ENCODE measurements around the gene HNRNPA1. TPM values are rescaled to one million over a fixed set of nuclear protein-coding genes. Genes with fewer than 3 reads are reported as not detected.
"Not testable (repeated sequence)": the region's sequence is repeated elsewhere in the genome, so short reads cannot be mapped to it uniquely, and the experiment has no call there.

The HNRNPA1 gene
- total RNA-seq, 4 donors from 2014 or later, result 274 to 473 (median 422) TPM

DNA sequence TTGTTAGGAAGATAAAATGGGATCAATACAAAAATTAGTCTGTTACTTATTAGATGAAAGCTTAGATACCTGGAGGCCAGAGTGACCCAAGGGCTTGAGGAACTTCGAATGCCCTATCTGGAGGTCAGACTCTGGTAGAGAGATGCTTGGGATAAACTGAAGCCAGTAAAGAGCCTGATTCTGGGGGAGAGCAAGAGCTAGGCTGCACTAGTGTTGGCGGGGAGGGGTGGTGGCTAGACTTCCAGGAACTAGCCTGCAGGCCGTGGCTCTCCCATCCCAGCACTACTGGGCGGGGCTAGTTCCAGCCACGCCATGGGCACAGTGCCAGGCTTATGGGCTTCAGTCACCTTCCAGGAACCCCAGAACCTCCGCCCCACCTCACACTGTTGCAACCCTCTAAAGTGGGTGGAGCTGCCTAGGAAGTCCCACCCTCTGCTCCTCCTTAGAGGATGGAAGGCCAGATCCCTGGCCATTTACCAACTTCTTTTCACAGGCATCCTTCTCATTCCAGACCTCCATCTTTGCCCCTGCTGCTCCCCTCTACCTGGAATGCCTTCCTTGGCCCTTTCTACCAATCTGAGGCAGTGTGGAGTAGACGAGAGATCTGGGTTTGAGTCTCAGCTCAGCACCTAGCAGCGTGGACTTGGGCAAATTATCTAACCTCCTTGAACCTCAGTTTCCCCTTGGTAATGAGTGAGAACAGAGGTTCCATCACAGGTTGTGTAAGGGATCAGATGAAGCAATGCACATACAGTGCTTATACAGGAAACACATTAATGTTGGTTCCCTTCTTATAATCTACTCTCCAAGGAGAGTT, 26.6 kb downstream of the HNRNPA1 start:
- Histone ChIP-seq H3K36me3 (no peaks in the 10 kb centered on the region), H3K27me3 (peaks cover 0 to 20% (median 0%) of the 10 kb centered on the region in 4 donors), H3K27ac (no peak overlapping the region), H3K4me1 (peaks cover 3 to 27% (median 16%) of the 10 kb centered on the region in 3 donors), H3K9me3 (no peaks in the 10 kb centered on the region), H3K4me3 (no peak overlapping the region)
- intact Hi-C loops (cut with DNase I), result no loop called here
- peak; percentile 29 for DNase-seq
- TF ChIP-seq, protein P1, sequence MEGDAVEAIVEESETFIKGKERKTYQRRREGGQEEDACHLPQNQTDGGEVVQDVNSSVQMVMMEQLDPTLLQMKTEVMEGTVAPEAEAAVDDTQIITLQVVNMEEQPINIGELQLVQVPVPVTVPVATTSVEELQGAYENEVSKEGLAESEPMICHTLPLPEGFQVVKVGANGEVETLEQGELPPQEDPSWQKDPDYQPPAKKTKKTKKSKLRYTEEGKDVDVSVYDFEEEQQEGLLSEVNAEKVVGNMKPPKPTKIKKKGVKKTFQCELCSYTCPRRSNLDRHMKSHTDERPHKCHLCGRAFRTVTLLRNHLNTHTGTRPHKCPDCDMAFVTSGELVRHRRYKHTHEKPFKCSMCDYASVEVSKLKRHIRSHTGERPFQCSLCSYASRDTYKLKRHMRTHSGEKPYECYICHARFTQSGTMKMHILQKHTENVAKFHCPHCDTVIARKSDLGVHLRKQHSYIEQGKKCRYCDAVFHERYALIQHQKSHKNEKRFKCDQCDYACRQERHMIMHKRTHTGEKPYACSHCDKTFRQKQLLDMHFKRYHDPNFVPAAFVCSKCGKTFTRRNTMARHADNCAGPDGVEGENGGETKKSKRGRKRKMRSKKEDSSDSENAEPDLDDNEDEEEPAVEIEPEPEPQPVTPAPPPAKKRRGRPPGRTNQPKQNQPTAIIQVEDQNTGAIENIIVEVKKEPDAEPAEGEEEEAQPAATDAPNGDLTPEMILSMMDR (IDR thresholded peaks at IDR 0.05), result no peak
- no peak for TF ChIP-seq POLR2A (IDR thresholded peaks at IDR 0.05)
- 37 to 67% methylated on average over 5 to 8 of the region's 8 CpGs for WGBS, 2 donors

DNA sequence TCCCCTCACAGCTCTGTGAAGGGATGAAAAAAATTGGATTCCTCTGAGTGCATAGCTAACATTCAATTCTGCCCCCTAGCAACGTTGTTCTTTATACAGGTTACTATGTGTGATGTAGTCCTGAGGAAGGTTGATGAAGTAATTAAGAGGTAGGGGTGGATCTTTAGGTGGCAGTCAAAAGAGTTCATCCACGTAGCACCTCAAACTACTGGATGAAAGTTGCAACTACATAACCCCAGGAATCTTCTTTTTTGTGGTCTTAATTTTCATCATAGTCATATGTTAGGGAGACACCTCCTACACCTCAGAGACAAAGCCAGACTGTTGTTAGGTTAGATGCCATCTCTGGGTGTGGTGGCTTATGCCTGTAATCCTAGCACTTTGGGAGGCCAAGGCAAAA, 30.5 kb downstream of the HNRNPA1 start:
- no peaks in the 10 kb centered on the region for H3K27me3 ChIP-seq
- TF ChIP-seq POLR2A (IDR thresholded peaks at IDR 0.05), result no peak
- TF ChIP-seq, protein P1 (IDR thresholded peaks at IDR 0.05), result no peak
- intact Hi-C loops (cut with DNase I), result no loop called here

DNA sequence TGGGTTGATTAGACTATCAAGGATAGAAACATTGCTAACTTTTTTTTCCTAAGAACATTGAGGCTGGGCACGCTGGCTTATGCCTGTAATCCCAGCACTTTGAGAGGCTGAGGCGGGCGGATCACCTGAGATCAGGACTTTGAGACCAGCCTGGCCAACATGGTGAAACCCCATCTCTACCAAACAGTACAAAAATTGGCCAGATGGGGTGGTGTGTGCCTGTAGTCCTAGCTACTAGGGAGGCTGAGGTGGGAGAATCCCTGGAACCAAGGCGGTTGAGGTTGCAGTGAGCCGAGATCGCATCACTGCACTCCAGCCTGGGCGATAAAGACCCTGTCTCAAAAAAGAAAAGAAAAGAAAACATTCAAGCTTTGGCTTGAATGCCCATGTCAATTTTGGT, 31.8 kb downstream of the HNRNPA1 start:
- H3K36me3 ChIP-seq; H3K4me3 ChIP-seq; intact Hi-C loops (cut with DNase I); H3K27me3 ChIP-seq; H3K9me3 ChIP-seq; DNase-seq; H3K4me1 ChIP-seq; H3K27ac ChIP-seq: not testable (repeated sequence)
- 82 to 96% methylated on average over 4 to 7 of the region's 7 CpGs for WGBS, 2 donors

More for the DNA sequence above, 30.5 kb downstream of the HNRNPA1 start:
- Histone ChIP-seq H3K4me3 (no peak overlapping the region), H3K4me1 (peaks cover 0 to 13% (median 6%) of the 10 kb centered on the region in 3 donors), H3K36me3 (no peaks in the 10 kb centered on the region), H3K27ac (no peak overlapping the region), H3K9me3 (no peaks in the 10 kb centered on the region)
- 47 to 57% methylated on average over 2 of the region's 2 CpGs for WGBS, 2 donors
- no peak for DNase-seq

DNA sequence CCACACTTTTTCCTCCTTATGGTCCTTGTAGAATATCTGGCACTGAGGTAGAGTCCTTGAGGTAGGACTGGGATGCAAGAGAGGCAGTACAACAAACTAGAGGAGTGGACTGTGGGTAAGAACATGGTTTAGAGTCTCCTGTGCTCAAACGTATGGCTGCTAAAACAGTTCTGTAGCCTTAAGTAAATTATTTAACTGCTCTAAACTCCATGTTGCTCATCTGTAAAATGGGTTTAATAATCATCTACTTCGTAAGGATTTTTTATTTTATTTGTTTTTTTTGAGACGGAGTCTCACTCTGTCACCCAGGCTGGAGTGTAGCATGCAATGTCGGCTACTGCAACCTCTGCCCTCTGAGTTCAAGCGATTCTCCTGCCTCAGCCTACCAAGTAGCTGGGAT, 40.8 kb downstream of the HNRNPA1 start:
- no peak for DNase-seq

DNA sequence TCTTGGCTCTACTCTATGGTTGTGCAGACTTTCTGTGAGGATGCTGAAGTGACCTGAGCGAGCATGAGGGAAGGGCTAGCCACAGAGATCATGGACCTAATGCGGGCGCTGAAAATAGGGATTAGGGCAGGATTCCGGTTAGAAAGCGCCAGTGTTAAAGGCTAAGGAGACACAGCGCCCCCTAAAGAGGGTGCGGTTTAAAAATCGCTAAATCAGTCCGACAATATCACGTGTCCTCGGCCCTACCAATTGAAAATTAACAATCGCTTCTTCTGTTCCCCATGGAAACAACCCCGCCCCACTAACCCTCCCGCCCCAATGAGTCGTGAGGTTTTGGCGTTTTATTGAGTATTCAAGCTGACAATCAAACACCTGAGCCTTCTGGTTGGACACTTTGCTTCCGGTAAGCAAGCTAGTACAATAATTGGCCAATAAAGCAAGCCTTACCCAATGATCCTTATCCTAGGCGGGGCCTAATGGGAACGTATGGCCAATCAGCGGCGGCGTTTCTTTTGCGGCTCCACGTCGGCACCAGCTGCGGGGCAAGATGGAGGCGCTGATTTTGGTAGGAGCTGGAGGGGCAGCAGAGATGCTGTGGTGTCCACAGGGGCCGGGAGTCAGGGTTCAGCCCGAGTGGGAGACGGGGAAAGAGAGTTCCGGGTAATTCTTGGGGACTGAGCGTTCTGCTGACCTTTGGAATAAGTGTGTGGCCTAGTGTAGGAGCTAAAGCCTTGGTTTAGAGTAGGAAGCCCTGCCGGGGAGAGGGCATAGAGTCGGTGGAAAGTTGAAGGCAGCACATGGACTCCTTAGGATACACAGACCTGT, 44.3 kb downstream of the HNRNPA1 start, which contains the start of gene COPZ1:
TSS of gene COPZ1 (plus strand) at position 515 of the 825 bp plus-strand sequence. CDS start at position 548, 33 bp downstream.
- Histone ChIP-seq H3K36me3 (peaks cover 0 to 10% (median 0%) of the 10 kb centered on the region in 3 donors), H3K9me3 (no peaks in the 10 kb centered on the region), H3K27ac (peak within 1 kb of the TSS; percentile 88 to 96 (median 92)), H3K4me1 (peaks cover 6 to 49% (median 15%) of the 10 kb centered on the region in 3 donors), H3K4me3 (peak within 1 kb of the TSS; percentile 73 to 93 (median 82)), H3K27me3 (no peaks in the 10 kb centered on the region)
- 1 to 2% methylated on average over 22 to 29 of the region's 34 CpGs for WGBS, 2 donors
- intact Hi-C loops (cut with DNase I), result no loop called here
- DNase-seq, result peak; percentile 93
- TF ChIP-seq POLR2A (IDR thresholded peaks at IDR 0.05), result peak in 3 of 4 donors; percentile 49 to 83 (median 77)
- TF ChIP-seq, protein P1 (IDR thresholded peaks at IDR 0.05), result peak; percentile 63 to 80 (median 72)

More for the DNA sequence above, 40.8 kb downstream of the HNRNPA1 start:
- Histone ChIP-seq H3K36me3 (no peaks in the 10 kb centered on the region), H3K4me3 (no peak overlapping the region), H3K4me1 (peaks cover 0 to 15% (median 6%) of the 10 kb centered on the region in 3 donors), H3K9me3 (no peaks in the 10 kb centered on the region), H3K27ac (no peak overlapping the region), H3K27me3 (no peaks in the 10 kb centered on the region)
- 86 to 88% methylated on average over 5 of the region's 5 CpGs for whole genome bisulfite sequencing, 2 donors
- intact Hi-C loops (cut with DNase I), result no loop called here
- TF ChIP-seq POLR2A (IDR thresholded peaks at IDR 0.05), result no peak
- TF ChIP-seq, protein P1 (IDR thresholded peaks at IDR 0.05), result no peak

DNA sequence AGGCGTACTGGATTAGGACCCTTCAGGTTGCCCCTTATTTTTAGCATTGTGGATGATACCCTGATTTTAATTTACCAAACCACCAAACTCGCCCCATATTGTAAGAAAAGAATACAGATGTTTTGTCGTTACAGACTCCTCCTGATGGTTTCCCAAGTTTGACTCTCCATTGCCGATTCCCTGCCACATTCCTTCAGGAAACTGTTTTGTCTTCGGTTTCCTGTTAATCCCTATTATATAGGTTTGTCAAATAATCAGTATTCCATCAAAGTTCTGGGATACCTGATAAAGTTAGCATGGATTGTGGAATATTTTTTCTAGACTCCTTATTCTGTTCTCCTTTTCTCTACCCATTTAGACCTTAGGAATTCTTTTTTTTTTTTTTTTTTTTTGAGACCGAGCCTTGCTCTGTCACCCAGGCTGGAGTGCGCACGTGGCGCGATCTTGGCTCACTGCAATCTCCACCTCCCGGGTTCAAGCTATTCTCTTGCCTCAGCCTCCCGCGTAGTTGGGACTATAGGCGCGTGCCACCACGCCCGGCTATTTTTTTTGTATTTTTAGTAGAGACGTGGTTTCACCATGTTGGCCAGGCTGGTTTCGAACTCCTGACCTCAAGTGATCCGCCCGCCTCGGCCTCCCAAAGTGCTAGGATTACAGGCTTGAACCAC, 45.0 kb downstream of the HNRNPA1 start:
- Histone ChIP-seq H3K36me3 (peaks cover 0 to 12% (median 0%) of the 10 kb centered on the region in 3 donors), H3K27ac (peak overlapping the region; percentile 88 to 96 (median 92)), H3K4me3 (peak overlapping the region; percentile 73 to 93 (median 82)), H3K4me1 (peaks cover 6 to 56% (median 15%) of the 10 kb centered on the region in 3 donors)
- H3K27me3 ChIP-seq; intact Hi-C loops (cut with DNase I); DNase-seq; H3K9me3 ChIP-seq: not testable (repeated sequence)
- WGBS, 2 donors, result 32 to 43% methylated on average over 18 to 22 of the region's 22 CpGs
